Neural cell (in vitro differentiated cells): Measurements from ENCODE around the gene CCDC69.

ENCODE experiments used
- CTCF ChIP-seq: fragments of 450-650 bp; IDR thresholded peaks from 2 replicates; pipeline ENCODE4 v1.5.1; 2014; ENCODE audit warnings: antibody characterized with exemption, mild to moderate bottlenecking, moderate library complexity; ENCODE audit not compliant: poor library complexity, severe bottlenecking
- EP300 ChIP-seq: fragments of 450-650 bp; conservative IDR thresholded peaks from 2 replicates; pipeline ENCODE4 v1.6.1; 2014; ENCODE audit warnings: antibody characterized with exemption, mild to moderate bottlenecking, moderate library complexity; ENCODE audit not compliant: poor library complexity, severe bottlenecking
- POLR2AphosphoS5 ChIP-seq: IDR thresholded peaks from 2 replicates; pipeline ENCODE4 v1.6.1; 2012
- TAF1 ChIP-seq: IDR thresholded peaks from 2 replicates; pipeline ENCODE4 v1.6.1; 2012; ENCODE audit warnings: low read depth

- TF ChIP-seq CTCF (no peak), EP300 (no peak), POLR2AphosphoS5 (no peak), TAF1 (no peak)
Observed at GRCh38 chr5:151178777-151179488, 45.0 kb downstream of the CCDC69 start.
